Measurements from ENCODE around the gene ANKLE1. TPM values are rescaled to one million over a fixed set of nuclear protein-coding genes. Genes with fewer than 3 reads are reported as not detected.

ANKLE1 gene
- total and polyA plus RNA-seq, 2 experiments from 2014 or later = 0.31 to 0.54 TPM

DNA sequence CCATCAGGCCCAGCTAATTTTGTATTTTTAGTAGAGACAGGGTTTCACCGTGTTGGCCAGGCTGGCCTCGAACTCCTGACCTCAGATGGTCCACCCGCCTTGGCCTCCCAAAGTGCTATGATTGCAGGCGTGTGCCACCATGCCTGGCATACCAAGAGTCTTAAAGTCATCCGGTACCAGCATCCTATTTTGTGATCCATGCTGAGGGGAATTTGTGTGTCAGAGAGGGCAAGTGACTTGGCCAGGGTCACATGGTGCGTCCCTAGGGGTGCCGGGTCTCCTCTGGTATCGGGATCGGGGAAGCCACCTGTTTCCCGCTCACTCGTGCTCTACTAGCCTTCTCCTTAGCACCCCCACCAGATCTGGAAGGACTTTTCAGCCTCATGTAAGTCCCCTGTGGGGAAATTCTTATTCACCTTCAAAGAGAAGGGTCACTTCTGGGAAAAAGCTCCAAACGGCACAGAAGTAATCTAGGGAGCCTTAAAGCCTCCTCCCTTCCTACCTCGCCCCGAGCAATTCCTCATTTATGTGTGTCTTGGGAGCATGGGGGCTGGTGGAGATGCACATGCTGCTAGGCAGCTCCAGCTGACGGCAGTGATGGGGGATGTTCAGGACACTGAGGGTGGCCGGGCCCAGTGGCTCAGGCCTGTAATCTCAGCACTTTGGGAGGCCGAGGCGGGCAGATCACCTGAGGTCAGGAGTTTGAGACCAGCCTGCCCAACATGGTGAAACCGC is 6.1 kb upstream of the ANKLE1 start:
- no peak for DNase-seq

DNA sequence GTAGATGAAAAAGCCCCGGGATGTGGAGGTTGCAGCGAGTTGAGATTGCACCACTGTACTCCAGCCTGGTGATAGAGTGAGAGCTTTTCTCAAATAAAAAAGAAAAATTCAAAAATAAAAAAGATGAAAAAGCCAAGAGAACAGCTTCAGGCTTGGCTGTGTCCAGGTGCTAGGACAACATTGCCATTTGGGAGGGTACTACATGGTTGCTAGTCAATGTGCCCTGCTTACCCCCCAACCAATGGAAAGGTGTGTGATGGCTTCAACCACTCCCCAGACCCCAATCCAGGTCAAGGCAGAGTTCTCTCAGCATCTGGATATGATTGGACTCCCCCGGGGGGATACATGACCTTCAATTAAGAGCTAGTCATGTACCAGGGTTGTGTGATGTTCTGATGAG is 2.3 kb upstream of the ANKLE1 start:
- Histone ChIP-seq H3K36me3 (ENCODE audit: low read depth) (no peaks in the 10 kb centered on the region), H2AFZ (no peak overlapping the region), H3K4me1 (ENCODE audit: insufficient read depth) (no peaks in the 10 kb centered on the region), H3K4me2 (ENCODE audit: unreplicated experiment) (no peak overlapping the region), H3K9ac (no peak overlapping the region), H4K20me1 (ENCODE audit: insufficient read depth) (no peaks in the 10 kb centered on the region), H3K9me3 (ENCODE audit: low read depth) (no peaks in the 10 kb centered on the region), H3K27me3 (replicated peaks; ENCODE audit: insufficient read depth) (no peaks in the 10 kb centered on the region), H3K4me3 (no peak overlapping the region), H3F3A (ENCODE audit: insufficient read depth) (0 out of 2 replicates have a peak, but pooled peaks cover 12% of the 10 kb centered on the region), H3K9me2 (ENCODE audit: insufficient read depth) (no peaks in the 10 kb centered on the region), H3K27ac (no peak overlapping the region), H3K79me2 (ENCODE audit: insufficient read depth) (no peaks in the 10 kb centered on the region)
- no peak for TF ChIP-seq EZH2 (IDR thresholded peaks at IDR 0.05; ENCODE audit: insufficient read depth, poor library complexity, severe bottlenecking)
- TF ChIP-seq EZH2phosphoT487 (IDR thresholded peaks at IDR 0.05; ENCODE audit: insufficient read depth, low read depth) = no peak
- WGBS, 2 experiments (ENCODE audit: low coverage in 1 of 2, low lambda C conversion rate in 2 of 2, missing lambda C conversion rate in 2 of 2) = 80 to 85% methylated on average over 3 of the region's 3 CpGs
- in situ Hi-C loops (cut with MboI) = loop anchor here (10.0 kb wide), 1 partner anchor 205 kb away; the partner anchor contains the start of genes HAUS8 and MYO9B
- DNase-seq = no peak

More for the DNA sequence above, 6.1 kb upstream of the ANKLE1 start:
- no peaks in the 10 kb centered on the region for H4K20me1 ChIP-seq (ENCODE audit: insufficient read depth)
- in situ Hi-C loops (cut with MboI) = loop anchor here (10.0 kb wide), 1 partner anchor 201 kb away; the partner anchor contains the start of genes HAUS8 and MYO9B
- peaks cover 11% of the 10 kb centered on the region; the same call in 1 of the 2 replicates for H3K36me3 ChIP-seq (ENCODE audit: low read depth)
- no peak overlapping the region for H3K4me2 ChIP-seq (ENCODE audit: unreplicated experiment)
- no peaks in the 10 kb centered on the region for H3K9me3 ChIP-seq (ENCODE audit: low read depth)
- WGBS, 2 experiments (ENCODE audit: low coverage in 1 of 2, low lambda C conversion rate in 2 of 2, missing lambda C conversion rate in 2 of 2) = 96% methylated on average over 17 to 19 of the region's 19 CpGs
- H3K27me3 ChIP-seq (replicated peaks; ENCODE audit: insufficient read depth) = no peaks in the 10 kb centered on the region
- H2AFZ ChIP-seq = no peak overlapping the region
- H3K27ac ChIP-seq = no peak overlapping the region
- no peaks in the 10 kb centered on the region for H3K4me1 ChIP-seq (ENCODE audit: insufficient read depth)
- no peaks in the 10 kb centered on the region for H3K9me2 ChIP-seq (ENCODE audit: insufficient read depth)
- TF ChIP-seq EZH2phosphoT487 (IDR thresholded peaks at IDR 0.05; ENCODE audit: insufficient read depth, low read depth) (no peak), EZH2 (IDR thresholded peaks at IDR 0.05; ENCODE audit: insufficient read depth, poor library complexity, severe bottlenecking) (no peak)
- no peak overlapping the region for H3K4me3 ChIP-seq
- H3K9ac ChIP-seq = no peak overlapping the region
- no peaks in the 10 kb centered on the region for H3K79me2 ChIP-seq (ENCODE audit: insufficient read depth)
- H3F3A ChIP-seq (ENCODE audit: insufficient read depth) = 0 out of 2 replicates have a peak, but pooled peaks cover 7% of the 10 kb centered on the region

DNA sequence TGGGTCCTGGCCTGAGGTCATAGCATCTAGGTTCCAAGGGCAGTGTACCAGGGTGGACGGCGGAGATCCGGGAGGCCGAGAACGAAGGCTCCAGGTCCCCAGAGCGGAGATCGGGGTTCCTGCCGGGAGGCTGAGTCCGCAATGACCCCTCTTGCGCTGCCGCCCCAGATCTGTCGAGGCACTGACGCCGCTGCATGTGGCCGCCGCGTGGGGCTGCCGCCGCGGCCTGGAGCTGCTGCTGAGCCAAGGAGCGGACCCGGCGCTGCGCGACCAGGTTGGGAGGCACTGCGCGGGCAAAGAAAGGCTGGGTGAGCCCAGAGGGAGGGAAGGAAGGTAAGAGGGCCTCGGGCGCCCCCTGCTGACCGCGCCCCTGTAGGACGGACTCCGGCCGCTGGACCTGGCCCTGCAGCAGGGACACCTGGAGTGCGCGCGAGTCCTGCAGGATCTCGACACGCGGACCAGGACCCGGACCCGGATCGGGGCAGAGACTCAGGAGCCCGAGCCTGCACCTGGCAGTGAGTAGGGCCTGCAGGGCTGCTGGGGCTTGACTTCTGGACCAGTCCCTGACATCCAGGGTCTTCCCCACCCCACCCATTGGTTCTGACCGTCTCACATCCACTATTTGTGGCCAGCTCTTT is 906 bp downstream of the ANKLE1 start:
- Histone ChIP-seq H3K9me2 (ENCODE audit: insufficient read depth) (no peaks in the 10 kb centered on the region), H4K20me1 (ENCODE audit: insufficient read depth) (no peaks in the 10 kb centered on the region), H3K9ac (0 out of 2 replicates have a peak overlapping the region, but pooled peaks have one; percentile 18), H3K27ac (no peak overlapping the region), H3K4me1 (ENCODE audit: insufficient read depth) (no peaks in the 10 kb centered on the region), H3K27me3 (replicated peaks; ENCODE audit: insufficient read depth) (no peaks in the 10 kb centered on the region), H2AFZ (peak overlapping the region; percentile 88), H3K4me2 (ENCODE audit: unreplicated experiment) (peak overlapping the region; percentile 94), H3K79me2 (ENCODE audit: insufficient read depth) (no peaks in the 10 kb centered on the region), H3F3A (ENCODE audit: insufficient read depth) (0 out of 2 replicates have a peak, but pooled peaks cover 12% of the 10 kb centered on the region), H3K4me3 (peak overlapping the region; percentile 63), H3K36me3 (ENCODE audit: low read depth) (no peaks in the 10 kb centered on the region), H3K9me3 (ENCODE audit: low read depth) (no peaks in the 10 kb centered on the region)
- DNase-seq = peak; percentile 86
- WGBS, 2 experiments (ENCODE audit: low coverage in 1 of 2, low lambda C conversion rate in 2 of 2, missing lambda C conversion rate in 2 of 2) = 1% methylated on average over 35 to 43 of the region's 45 CpGs
- in situ Hi-C loops (cut with MboI) = no loop called here
- TF ChIP-seq EZH2phosphoT487 (IDR thresholded peaks at IDR 0.05; ENCODE audit: insufficient read depth, low read depth) (no peak), EZH2 (IDR thresholded peaks at IDR 0.05; ENCODE audit: insufficient read depth, poor library complexity, severe bottlenecking) (no peak)

DNA sequence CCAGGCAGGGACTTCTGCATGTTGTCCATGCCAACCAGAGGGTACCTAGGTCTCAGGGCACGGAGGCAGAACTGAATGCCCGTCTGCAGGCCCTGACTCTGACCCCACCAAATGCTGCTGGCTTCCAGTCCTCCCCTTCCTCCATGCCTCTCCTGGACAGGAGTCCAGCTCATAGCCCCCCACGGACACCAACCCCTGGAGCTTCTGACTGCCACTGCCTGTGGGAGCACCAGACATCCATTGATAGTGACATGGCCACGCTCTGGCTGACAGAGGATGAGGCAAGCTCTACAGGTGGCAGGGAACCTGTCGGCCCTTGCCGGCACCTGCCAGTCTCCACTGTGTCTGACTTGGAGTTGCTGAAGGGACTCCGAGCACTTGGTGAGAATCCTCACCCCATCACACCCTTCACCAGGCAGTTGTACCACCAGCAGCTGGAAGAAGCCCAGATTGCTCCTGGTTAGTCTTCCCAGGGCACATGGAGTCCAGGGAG is 1.8 kb downstream of the ANKLE1 start:
- TF ChIP-seq EZH2 (IDR thresholded peaks at IDR 0.05; ENCODE audit: insufficient read depth, poor library complexity, severe bottlenecking) = no peak
- TF ChIP-seq EZH2phosphoT487 (IDR thresholded peaks at IDR 0.05; ENCODE audit: insufficient read depth, low read depth) = no peak
- in situ Hi-C loops (cut with MboI) = no loop called here

More for the DNA sequence above, 1.8 kb downstream of the ANKLE1 start:
- no peak overlapping the region for H2AFZ ChIP-seq
- H3K9ac ChIP-seq = no peak overlapping the region
- 0 out of 2 replicates have a peak, but pooled peaks cover 12% of the 10 kb centered on the region for H3F3A ChIP-seq (ENCODE audit: insufficient read depth)
- no peaks in the 10 kb centered on the region for H3K36me3 ChIP-seq (ENCODE audit: low read depth)
- H4K20me1 ChIP-seq (ENCODE audit: insufficient read depth) = no peaks in the 10 kb centered on the region
- H3K79me2 ChIP-seq (ENCODE audit: insufficient read depth) = no peaks in the 10 kb centered on the region
- H3K27me3 ChIP-seq (replicated peaks; ENCODE audit: insufficient read depth) = no peaks in the 10 kb centered on the region
- no peaks in the 10 kb centered on the region for H3K9me3 ChIP-seq (ENCODE audit: low read depth)
- no peak for DNase-seq
- no peak overlapping the region for H3K4me2 ChIP-seq (ENCODE audit: unreplicated experiment)
- 71 to 72% methylated on average over 5 to 7 of the region's 7 CpGs for WGBS, 2 experiments (ENCODE audit: low coverage in 1 of 2, low lambda C conversion rate in 2 of 2, missing lambda C conversion rate in 2 of 2)
- H3K4me3 ChIP-seq = no peak overlapping the region
- H3K27ac ChIP-seq = no peak overlapping the region
- no peaks in the 10 kb centered on the region for H3K9me2 ChIP-seq (ENCODE audit: insufficient read depth)
- no peaks in the 10 kb centered on the region for H3K4me1 ChIP-seq (ENCODE audit: insufficient read depth)
